DLD1 (cell line): ENCODE measurements around the gene DDX39B.

Experiments used
- in situ Hi-C: cut with HindIII; loops from 2 replicates; pipeline ENCODE4 v1.10.0; 2017; ENCODE audit warnings: low sequenced_read_pairs

Gene DDX39B

GRCh38 chr6:31548544-31548873 lies 6.7 kb upstream of the DDX39B start:
- in situ Hi-C loops = no loop called here

- in situ Hi-C loops = no loop called here
Observed at GRCh38 chr6:31547727-31548543, 6.1 kb upstream of the DDX39B start.

GRCh38 chr6:31546958-31547726 lies 5.3 kb upstream of the DDX39B start, which contains the start of gene NFKBIL1:
NFKBIL1 (plus strand) TSS chr6:31547608; CDS start chr6:31547695, 87 bp downstream.
- in situ Hi-C loops = no loop called here

GRCh38 chr6:31546339-31546957 lies 4.6 kb upstream of the DDX39B start, which contains the start of gene ATP6V1G2:
ATP6V1G2 (minus strand) TSS chr6:31546608; CDS start chr6:31546559, 49 bp downstream.
- in situ Hi-C loops = no loop called here

- in situ Hi-C loops = no loop called here
Observed at GRCh38 chr6:31545291-31545690, 3.5 kb upstream of the DDX39B start.

GRCh38 chr6:31544676-31545075 lies 2.9 kb upstream of the DDX39B start:
- in situ Hi-C loops = no loop called here

GRCh38 chr6:31543639-31544038 lies 1.8 kb upstream of the DDX39B start:
- in situ Hi-C loops = no loop called here

- in situ Hi-C loops = no loop called here
Observed at GRCh38 chr6:31541059-31541657, 645 bp downstream of the DDX39B start.

GRCh38 chr6:31540640-31541039 lies 1.2 kb downstream of the DDX39B start:
- in situ Hi-C loops = no loop called here

GRCh38 chr6:31538805-31539400 lies 2.9 kb downstream of the DDX39B start:
- in situ Hi-C loops = no loop called here

GRCh38 chr6:31535538-31536324 lies 6.1 kb downstream of the DDX39B start:
- in situ Hi-C loops = no loop called here

- in situ Hi-C loops = no loop called here
Observed at GRCh38 chr6:31534521-31535040, 7.2 kb downstream of the DDX39B start.

GRCh38 chr6:31534011-31534410 lies 7.8 kb downstream of the DDX39B start:
- in situ Hi-C loops = no loop called here

- in situ Hi-C loops = no loop called here
Observed at GRCh38 chr6:31533455-31533841, 8.4 kb downstream of the DDX39B start.

- in situ Hi-C loops = no loop called here
Observed at GRCh38 chr6:31532644-31533454, 9.0 kb downstream of the DDX39B start.

- in situ Hi-C loops = no loop called here
Observed at GRCh38 chr6:31531771-31532643, 9.8 kb downstream of the DDX39B start.

GRCh38 chr6:31531162-31531561 lies 10.6 kb downstream of the DDX39B start:
- in situ Hi-C loops = no loop called here

- in situ Hi-C loops = no loop called here
Observed at GRCh38 chr6:31530659-31531058, 11.1 kb downstream of the DDX39B start.
